Natural killer cell (primary cell): ENCODE measurements around the gene NDST1. TPM values are rescaled to one million over a fixed set of nuclear protein-coding genes. Genes with fewer than 3 reads are reported as not detected.

ENCODE experiments used
- ATAC-seq, 3 donors: fragments of 150-1000 bp in 2 of 3; fragments of 200-7000 bp in 1 of 3; cut with Tn5 transposase; 1 replicate in 1 of 3; 2 replicates in 2 of 3; pipeline ENCODE4 v1.10.0; 2021; ENCODE audit warnings: mild to moderate bottlenecking in 2 of 3, moderate library complexity in 2 of 3
- DNase-seq, 2 donors: peaks; one replicate each; pipeline versions ENCODE4 v3.0.0 to v3.0.0-alpha.2; 2013 to 2021; ENCODE audit warnings: mixed read lengths in 1 of 2
- H3K27ac ChIP-seq: one replicate; pipeline ENCODE4 v1.5.1; 2013; ENCODE audit warnings: mild to moderate bottlenecking, low read length
- H3K27me3 ChIP-seq: one replicate; pipeline ENCODE4 v1.6.1; 2013; ENCODE audit warnings: low read length; ENCODE audit not compliant: control insufficient read depth, insufficient read depth
- H3K36me3 ChIP-seq: one replicate; pipeline ENCODE4 v1.6.1; 2013; ENCODE audit warnings: low read length; ENCODE audit not compliant: control insufficient read depth, insufficient read depth
- H3K4me1 ChIP-seq: one replicate; pipeline ENCODE4 v1.6.1; 2013; ENCODE audit warnings: low read length; ENCODE audit not compliant: control insufficient read depth, insufficient read depth
- H3K4me3 ChIP-seq: one replicate; pipeline ENCODE4 v1.5.1; 2013; ENCODE audit warnings: low read length
- H3K9me3 ChIP-seq: one replicate; pipeline ENCODE4 v1.6.1; 2013; ENCODE audit warnings: low read length; ENCODE audit not compliant: control insufficient read depth, insufficient read depth
- H3K27ac Mint-ChIP-seq, 2 donors: one replicate each; pipeline ENCODE4 v1.8.0; 2022; ENCODE audit warnings: mild to moderate bottlenecking in 2 of 2, mixed read lengths in 2 of 2, moderate library complexity in 1 of 2
- H3K27me3 Mint-ChIP-seq, 2 donors: one replicate each; pipeline ENCODE4 v1.8.0; 2022; ENCODE audit warnings: low read depth in 2 of 2, mixed read lengths in 2 of 2
- H3K36me3 Mint-ChIP-seq: one replicate; pipeline ENCODE4 v1.8.0; 2022; ENCODE audit warnings: mixed read lengths
- H3K4me1 Mint-ChIP-seq, 2 donors: one replicate each; pipeline ENCODE4 v1.8.0; 2022; ENCODE audit warnings: mixed read lengths in 2 of 2
- H3K4me3 Mint-ChIP-seq: one replicate; pipeline ENCODE4 v1.8.0; 2022; ENCODE audit warnings: mild to moderate bottlenecking, moderate library complexity, mixed read lengths
- H3K9me3 Mint-ChIP-seq, 2 donors: one replicate each; pipeline ENCODE4 v1.8.0; 2022; ENCODE audit warnings: mixed read lengths in 2 of 2
- CTCF ChIP-seq: fragments of 200-600 bp; IDR thresholded peaks from one replicate; pipeline ENCODE4 v1.8.0; 2022; ENCODE audit warnings: antibody characterized with exemption
- WGBS: methylation state at CpG from one replicate; pipeline ENCODE4 v1.1.7; 2013; ENCODE audit warnings: missing lambda C conversion rate; ENCODE audit not compliant: insufficient coverage; 5-methylcytosine and 5-hydroxymethylcytosine counted together
- intact Hi-C: fragments of 100-400 bp; cut with micrococcal nuclease; formaldehyde crosslinking; loops from one replicate; pipeline ENCODE4 v1.14.2; 2022
- total RNA-seq, 4 donors: library from RNA; stranded (reverse); fragments of 120-200 nt in 1 of 4; gene quantifications; one replicate each; pipeline versions ENCODE4 v1.2.3 to v1.2.4, GENCODE V29; 2013 to 2022

NDST1 gene
- total RNA-seq, 3 donors from 2014 or later (not counting 1 experiment from before 2014, with no cell fraction given), result 2.8 to 12.3 (median 4.3) TPM

GRCh38 chr5:150519978-150520377 lies 12.0 kb downstream of the NDST1 start:
- Histone ChIP-seq H3K9me3 (no peaks in the 10 kb centered on the region), H3K4me1 (no peaks in the 10 kb centered on the region), H3K36me3 (no peaks in the 10 kb centered on the region), H3K27ac (no peak overlapping the region), H3K4me3 (no peak overlapping the region), H3K27me3 (no peaks in the 10 kb centered on the region)
- Mint-ChIP-seq H3K27ac (no peak overlapping the region), H3K36me3 (no peaks in the 10 kb centered on the region), H3K4me1 (no peaks in the 10 kb centered on the region), H3K9me3 (no peaks in the 10 kb centered on the region), H3K4me3 (no peak overlapping the region), H3K27me3 (peaks cover 0 to 3% of the 10 kb centered on the region in 2 donors)
- ATAC-seq, result no peak
- 93% methylated on average over 4 of the region's 4 CpGs for WGBS
- TF ChIP-seq CTCF, result no peak
- no peak for DNase-seq
- intact Hi-C loops, result no loop called here

- H3K27ac Mint-ChIP-seq, result no peak overlapping the region
- Histone ChIP-seq H3K27ac (no peak overlapping the region), H3K4me1 (no peaks in the 10 kb centered on the region), H3K9me3 (no peaks in the 10 kb centered on the region), H3K27me3 (no peaks in the 10 kb centered on the region), H3K36me3 (no peaks in the 10 kb centered on the region), H3K4me3 (no peak overlapping the region)
- H3K4me1 Mint-ChIP-seq, result no peaks in the 10 kb centered on the region
- DNase-seq (no peak), ATAC-seq (no peak)
- no peak overlapping the region for H3K4me3 Mint-ChIP-seq
- intact Hi-C loops, result no loop called here
- 91% methylated on average over 38 of the region's 38 CpGs for WGBS
- no peak for TF ChIP-seq CTCF
- no peaks in the 10 kb centered on the region for H3K27me3 Mint-ChIP-seq
- H3K9me3 Mint-ChIP-seq, result no peaks in the 10 kb centered on the region
- H3K36me3 Mint-ChIP-seq, result no peaks in the 10 kb centered on the region
Measured at GRCh38 chr5:150520747-150521521, 13.0 kb downstream of the NDST1 start.

- Mint-ChIP-seq H3K9me3 (no peaks in the 10 kb centered on the region), H3K36me3 (no peaks in the 10 kb centered on the region), H3K4me3 (no peak overlapping the region), H3K27ac (no peak overlapping the region), H3K27me3 (no peaks in the 10 kb centered on the region), H3K4me1 (peaks cover under 1 to 2% of the 10 kb centered on the region in 2 donors)
- WGBS, result 95% methylated on average over 14 of the region's 14 CpGs
- ATAC-seq (no peak), DNase-seq (no peak)
- Histone ChIP-seq H3K4me1 (no peaks in the 10 kb centered on the region), H3K27me3 (no peaks in the 10 kb centered on the region), H3K36me3 (no peaks in the 10 kb centered on the region), H3K27ac (no peak overlapping the region), H3K4me3 (no peak overlapping the region), H3K9me3 (no peaks in the 10 kb centered on the region)
- TF ChIP-seq CTCF, result no peak
- intact Hi-C loops, result no loop called here
Measured at GRCh38 chr5:150521522-150521817, 13.5 kb downstream of the NDST1 start.

DNA sequence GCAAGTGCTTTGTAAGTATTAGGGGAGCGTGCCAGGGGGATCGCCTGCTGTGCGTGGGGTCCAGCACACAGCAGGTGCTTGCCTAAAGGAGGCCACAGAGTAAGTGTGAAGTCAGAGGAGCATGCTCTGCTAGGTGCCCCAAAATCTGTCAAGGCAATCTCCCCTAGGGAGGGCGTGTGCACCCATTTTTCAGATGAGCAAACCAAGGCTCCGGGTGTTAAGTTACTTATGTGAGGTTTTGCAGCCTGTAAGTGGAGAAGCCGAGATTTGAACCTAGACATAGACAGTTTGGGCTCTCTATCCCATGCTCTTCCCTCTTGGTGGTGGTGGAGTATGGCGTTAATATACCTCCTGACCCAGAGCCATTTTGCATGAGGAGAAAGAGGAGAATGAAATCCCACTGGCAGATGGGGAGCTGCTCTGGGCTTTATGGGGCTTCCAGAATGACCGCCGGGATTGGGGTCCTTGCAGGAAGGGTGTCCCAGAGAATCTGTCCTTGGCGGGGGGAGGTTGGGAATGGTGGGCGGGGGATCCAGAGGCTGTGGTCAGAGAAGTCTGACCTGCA lies 14.1 kb downstream of the NDST1 start:
- Mint-ChIP-seq H3K4me1 (peaks cover 6 to 7% of the 10 kb centered on the region in 2 donors), H3K27ac (no peak overlapping the region), H3K27me3 (no peaks in the 10 kb centered on the region), H3K9me3 (no peaks in the 10 kb centered on the region), H3K4me3 (no peak overlapping the region), H3K36me3 (no peaks in the 10 kb centered on the region)
- H3K9me3 ChIP-seq, result no peaks in the 10 kb centered on the region
- H3K36me3 ChIP-seq, result no peaks in the 10 kb centered on the region
- ATAC-seq, result no peak
- intact Hi-C loops, result no loop called here
- no peak for DNase-seq
- H3K4me1 ChIP-seq, result no peaks in the 10 kb centered on the region
- H3K27ac ChIP-seq, result no peak overlapping the region
- no peak overlapping the region for H3K4me3 ChIP-seq
- no peaks in the 10 kb centered on the region for H3K27me3 ChIP-seq
- 89% methylated on average over 10 of the region's 11 CpGs for WGBS
- no peak for TF ChIP-seq CTCF
